Fibroblast of peridontal ligament (primary cell): ENCODE data around the gene LCP2.

Experiments used
- DNase-seq: peaks from one replicate; pipeline ENCODE4 v3.0.0-alpha.2; 2010; ENCODE audit errors: extremely low read depth

Gene LCP2

GRCh38 chr5:170297589-170298462, at the start of gene LCP2:
Gene LCP2, minus strand, starts transcription at chr5:170297777. Its CDS starts 166 bp downstream, at chr5:170297611.
- DNase-seq = no peak

GRCh38 chr5:170347022-170347567, 49.5 kb upstream of the LCP2 start:
- no peak for DNase-seq

GRCh38 chr5:170345971-170346370, 48.4 kb upstream of the LCP2 start:
- no peak for DNase-seq

GRCh38 chr5:170343177-170343576, 45.6 kb upstream of the LCP2 start:
- DNase-seq = no peak

GRCh38 chr5:170342153-170342725, 44.7 kb upstream of the LCP2 start:
- DNase-seq = no peak

- no peak for DNase-seq
Measured at GRCh38 chr5:170341545-170341944, 44.0 kb upstream of the LCP2 start.

GRCh38 chr5:170339780-170340167, 42.2 kb upstream of the LCP2 start:
- no peak for DNase-seq

- no peak for DNase-seq
Measured at GRCh38 chr5:170338933-170339779, 41.6 kb upstream of the LCP2 start.

GRCh38 chr5:170338291-170338690, 40.7 kb upstream of the LCP2 start:
- no peak for DNase-seq

- DNase-seq = no peak
Measured at GRCh38 chr5:170337045-170337733, 39.6 kb upstream of the LCP2 start.

GRCh38 chr5:170336065-170336464, 38.5 kb upstream of the LCP2 start:
- no peak for DNase-seq

GRCh38 chr5:170334626-170335025, 37.0 kb upstream of the LCP2 start:
- no peak for DNase-seq

- DNase-seq = no peak
Measured at GRCh38 chr5:170333161-170333910, 35.8 kb upstream of the LCP2 start.

GRCh38 chr5:170332058-170332457, 34.5 kb upstream of the LCP2 start:
- no peak for DNase-seq

- DNase-seq = no peak
Measured at GRCh38 chr5:170330568-170331054, 33.0 kb upstream of the LCP2 start.

- no peak for DNase-seq
Measured at GRCh38 chr5:170329524-170329923, 31.9 kb upstream of the LCP2 start.

- no peak for DNase-seq
Measured at GRCh38 chr5:170327829-170328228, 30.3 kb upstream of the LCP2 start.

GRCh38 chr5:170327168-170327567, 29.6 kb upstream of the LCP2 start:
- DNase-seq = no peak

GRCh38 chr5:170319301-170319700, 21.7 kb upstream of the LCP2 start:
- DNase-seq = no peak

GRCh38 chr5:170317499-170317898, 19.9 kb upstream of the LCP2 start:
- no peak for DNase-seq

GRCh38 chr5:170316937-170317336, 19.4 kb upstream of the LCP2 start:
- no peak for DNase-seq
